HG03342 (cell line): ENCODE data around the gene RESP18.
"Not testable (repeated sequence)": the region's sequence is repeated elsewhere in the genome, so short reads cannot be mapped to it uniquely, and the experiment has no call there.

ENCODE experiments used
- ATAC-seq: cut with Tn5 transposase; IDR thresholded peaks from one replicate; pipeline ENCODE4 v1.9.1; 2021; ENCODE audit warnings: mild to moderate bottlenecking, moderate library complexity; ENCODE audit not compliant: unreplicated experiment

Gene RESP18

GRCh38 chr2:219292616-219293015, 39.9 kb downstream of the RESP18 start:
- ATAC-seq = no peak

DNA sequence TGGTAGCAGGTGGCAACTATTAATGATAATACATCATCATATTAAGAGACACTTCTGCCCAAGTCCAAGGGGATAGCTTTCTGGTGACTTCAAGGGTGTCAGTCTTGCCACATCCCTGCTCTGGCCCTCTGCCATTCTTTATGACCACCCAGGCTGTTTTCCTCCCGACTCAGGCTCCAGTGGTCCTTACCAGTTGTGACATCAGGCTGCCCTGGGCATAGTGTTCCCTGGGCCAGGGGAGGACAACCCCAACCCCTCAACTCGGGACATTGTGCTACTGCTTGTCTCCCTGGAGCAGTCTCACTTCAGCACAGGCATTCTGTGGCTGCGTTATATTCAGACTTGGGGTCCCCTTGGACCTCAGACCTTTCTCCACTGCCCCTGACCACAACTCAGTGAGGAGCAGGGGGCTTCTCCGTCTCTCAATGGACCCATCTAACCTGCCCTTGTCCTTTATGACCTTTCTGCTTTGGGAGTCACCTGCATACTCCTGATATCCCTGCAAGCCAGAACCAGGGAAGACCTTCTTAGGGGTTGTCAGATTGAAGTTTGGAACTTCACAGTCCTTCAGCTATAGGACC, 40.5 kb downstream of the RESP18 start:
- ATAC-seq = no peak

- ATAC-seq = no peak
Measured at GRCh38 chr2:219291394-219291793, 41.1 kb downstream of the RESP18 start.

DNA sequence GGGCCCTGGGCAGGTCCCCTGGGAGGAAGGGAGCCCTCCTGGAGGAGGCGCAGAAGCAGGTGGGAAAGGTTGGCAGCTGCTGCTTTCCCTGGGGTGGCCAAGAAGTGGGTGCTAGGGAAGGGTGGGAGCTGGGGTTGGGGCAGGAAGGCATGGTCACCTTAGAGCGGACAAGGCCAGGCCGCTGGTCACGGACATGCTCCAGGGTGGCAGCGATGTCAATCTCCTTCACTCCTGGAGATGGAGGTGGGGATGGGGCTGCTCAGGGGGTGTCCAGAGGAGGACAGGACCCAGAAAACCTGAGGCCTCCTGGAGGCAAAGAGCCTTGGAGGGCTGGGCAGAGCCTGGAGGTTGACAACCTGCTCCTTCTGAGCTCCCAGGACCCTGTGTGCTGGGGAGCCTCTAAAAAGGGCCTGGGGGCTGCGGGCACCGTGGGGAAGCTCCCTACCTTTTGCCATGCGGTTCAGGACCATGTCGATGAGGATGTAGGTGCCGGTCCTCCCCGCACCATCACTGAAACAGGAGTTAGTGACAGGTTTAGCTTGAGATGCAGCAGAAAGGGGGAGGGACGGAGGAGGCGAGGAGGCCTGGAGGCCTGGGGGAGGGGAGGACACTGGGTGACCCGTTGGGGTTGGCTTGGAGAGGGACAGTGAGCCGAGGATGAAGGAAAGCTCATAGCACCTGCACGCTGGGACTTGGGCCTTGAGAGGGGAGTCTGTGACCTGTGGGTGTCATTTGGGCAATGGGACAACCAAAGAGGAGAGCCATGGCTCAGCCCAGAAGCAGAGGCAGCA, 42.0 kb downstream of the RESP18 start:
- ATAC-seq = no peak

- no peak for ATAC-seq
Measured at GRCh38 chr2:219289537-219290361, 42.8 kb downstream of the RESP18 start.

DNA sequence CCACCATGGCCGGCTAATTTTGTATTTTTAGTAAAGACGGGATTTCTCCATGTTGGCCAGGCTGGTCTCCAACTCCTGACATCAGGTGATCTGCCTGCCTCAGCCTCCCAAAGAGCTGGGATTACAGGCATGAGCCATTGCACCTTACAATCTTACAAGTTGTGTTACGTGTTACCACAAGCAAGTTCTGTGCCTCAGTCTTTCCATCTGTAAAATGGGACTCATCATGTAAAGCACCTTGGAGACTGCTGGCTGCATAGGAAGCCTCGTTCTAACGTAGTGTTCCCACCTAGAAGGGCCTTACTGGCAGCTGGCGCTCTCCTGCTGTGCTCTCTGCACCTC, 43.4 kb downstream of the RESP18 start:
- no peak for ATAC-seq

DNA sequence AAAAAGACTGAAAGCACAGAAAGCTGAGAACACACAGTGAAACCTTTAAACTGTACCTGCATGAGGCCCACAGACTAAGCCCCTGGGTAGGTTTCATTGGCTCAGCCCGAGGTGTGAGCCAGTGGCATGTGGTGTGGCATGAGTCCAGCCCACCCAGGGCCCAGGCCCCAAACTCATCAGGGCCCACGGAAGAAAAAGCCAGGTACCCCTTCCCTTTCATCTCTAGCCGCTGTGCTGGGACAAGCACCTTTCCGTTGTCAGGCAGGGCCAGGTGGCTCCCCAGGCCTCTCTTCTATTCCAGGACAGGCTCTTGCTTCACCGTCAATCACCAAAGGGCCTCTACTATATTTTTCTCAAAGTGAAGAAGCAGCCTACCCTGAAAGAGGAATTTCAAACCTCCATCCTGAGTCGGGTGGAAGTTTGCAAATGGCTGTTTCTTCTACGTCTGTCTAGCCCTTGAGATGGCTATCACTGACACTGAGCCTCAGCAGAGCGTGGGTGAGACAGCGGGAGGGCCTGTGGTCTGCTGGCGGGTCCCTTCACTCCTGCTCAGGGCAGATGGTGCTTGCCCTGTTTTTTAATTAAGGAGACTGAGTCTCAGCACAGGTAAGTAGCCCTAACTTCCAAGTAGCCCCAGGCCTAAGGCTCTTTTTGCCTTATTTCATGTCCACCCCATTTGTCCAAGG, 44.8 kb downstream of the RESP18 start:
- ATAC-seq = no peak

DNA sequence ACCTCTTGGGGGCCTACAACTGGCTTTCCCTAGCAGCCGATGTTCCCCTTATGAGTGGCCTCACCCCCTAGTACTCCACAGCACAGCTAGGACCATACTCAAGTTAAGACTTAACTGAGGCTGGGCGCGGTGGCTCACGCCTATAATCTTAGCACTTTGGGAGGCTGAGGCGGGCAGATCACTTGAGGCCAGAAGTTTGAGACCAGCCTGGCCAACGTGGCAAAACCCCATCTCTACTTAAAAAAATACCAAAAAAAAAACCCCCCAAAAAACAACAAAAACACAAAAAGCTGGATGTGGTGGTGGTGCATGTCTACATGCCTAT, 45.5 kb downstream of the RESP18 start:
- not testable (repeated sequence) for ATAC-seq

DNA sequence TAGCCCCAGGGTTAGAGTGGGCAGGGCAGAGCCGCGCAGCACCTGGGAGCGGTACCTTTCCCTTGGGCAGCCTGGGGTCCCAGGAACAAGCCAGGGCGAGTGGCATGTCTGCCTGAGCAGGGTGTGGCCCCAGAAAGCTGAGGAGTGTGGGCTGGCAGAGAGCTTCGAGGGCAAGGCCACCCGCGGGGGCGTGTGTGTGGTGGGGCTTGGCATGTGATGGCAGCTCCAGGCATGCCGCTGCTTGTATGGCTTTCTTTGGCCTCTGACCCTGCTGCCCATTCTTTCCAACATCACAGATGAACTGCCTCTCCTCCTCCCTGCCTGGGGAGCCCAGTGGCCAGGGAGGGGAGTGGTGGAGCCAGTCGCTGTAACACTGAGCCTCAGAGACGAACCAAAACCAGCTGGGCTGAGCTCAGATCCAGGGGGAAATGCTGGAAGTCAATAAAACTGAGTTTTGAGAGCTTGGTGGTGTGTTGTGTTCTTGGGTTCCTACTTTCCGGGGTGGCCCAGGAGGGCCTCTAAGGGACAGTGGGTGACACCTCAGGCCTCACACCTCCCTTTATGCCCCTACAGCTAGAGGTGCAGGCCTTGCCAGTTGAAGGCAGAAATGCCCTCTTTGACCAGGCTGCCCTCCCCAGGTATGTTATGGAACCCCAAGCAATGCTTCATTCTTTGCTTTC, 46.0 kb downstream of the RESP18 start:
- no peak for ATAC-seq

DNA sequence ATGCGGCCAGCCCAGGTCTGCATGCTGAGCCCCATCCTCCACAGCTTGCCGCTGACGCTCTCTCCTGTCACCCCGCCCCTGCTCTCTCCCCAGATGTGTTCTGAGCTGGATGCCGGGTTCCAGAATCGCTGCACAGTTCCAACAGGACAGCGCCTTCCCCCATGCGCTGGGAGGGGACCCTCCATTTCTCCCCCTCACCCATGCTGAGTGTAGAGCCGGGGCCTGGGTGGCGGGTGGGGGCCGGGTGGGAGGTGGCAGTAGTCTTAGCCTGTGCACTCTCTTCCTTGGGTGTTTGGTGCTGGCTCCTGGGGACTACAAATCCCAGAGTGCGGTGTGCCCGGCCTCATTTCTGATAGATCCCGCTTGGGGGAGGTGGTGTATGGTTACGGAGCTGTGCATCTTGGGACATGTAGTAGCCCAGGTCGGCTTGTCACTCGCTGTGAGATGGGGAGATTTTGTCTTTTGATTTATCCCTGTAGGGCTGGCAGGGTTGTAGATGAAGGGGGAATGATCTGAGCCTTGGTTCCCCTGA, 46.6 kb downstream of the RESP18 start:
- no peak for ATAC-seq

GRCh38 chr2:219285373-219285735, 47.2 kb downstream of the RESP18 start:
- ATAC-seq = no peak

- ATAC-seq = no peak
Measured at GRCh38 chr2:219284501-219285372, 47.8 kb downstream of the RESP18 start.

- ATAC-seq = no peak
Measured at GRCh38 chr2:219282943-219283581, 49.5 kb downstream of the RESP18 start.

GRCh38 chr2:219282375-219282774, 50.2 kb downstream of the RESP18 start:
- ATAC-seq = no peak

- no peak for ATAC-seq
Measured at GRCh38 chr2:219281588-219281987, 51.0 kb downstream of the RESP18 start.

DNA sequence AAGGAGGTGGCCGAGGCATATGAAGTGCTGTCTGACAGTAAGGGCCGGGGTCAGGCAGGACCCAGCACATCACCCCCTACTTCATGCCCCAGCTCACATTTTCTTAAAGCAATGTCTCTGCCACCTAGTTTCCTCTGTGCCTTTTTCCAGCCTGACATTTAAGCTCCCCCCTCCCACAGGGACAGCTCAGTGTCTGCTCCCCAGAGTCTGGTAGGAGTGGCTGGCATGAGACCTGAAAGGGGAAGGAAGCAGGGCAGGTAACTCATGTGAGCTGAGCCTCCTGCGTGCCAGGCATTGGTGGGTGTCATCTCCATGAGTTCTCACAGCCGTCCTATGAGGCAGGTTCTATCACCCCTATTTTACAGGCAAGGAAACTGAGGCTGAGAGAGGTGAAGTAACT, 51.9 kb downstream of the RESP18 start:
- no peak for ATAC-seq

DNA sequence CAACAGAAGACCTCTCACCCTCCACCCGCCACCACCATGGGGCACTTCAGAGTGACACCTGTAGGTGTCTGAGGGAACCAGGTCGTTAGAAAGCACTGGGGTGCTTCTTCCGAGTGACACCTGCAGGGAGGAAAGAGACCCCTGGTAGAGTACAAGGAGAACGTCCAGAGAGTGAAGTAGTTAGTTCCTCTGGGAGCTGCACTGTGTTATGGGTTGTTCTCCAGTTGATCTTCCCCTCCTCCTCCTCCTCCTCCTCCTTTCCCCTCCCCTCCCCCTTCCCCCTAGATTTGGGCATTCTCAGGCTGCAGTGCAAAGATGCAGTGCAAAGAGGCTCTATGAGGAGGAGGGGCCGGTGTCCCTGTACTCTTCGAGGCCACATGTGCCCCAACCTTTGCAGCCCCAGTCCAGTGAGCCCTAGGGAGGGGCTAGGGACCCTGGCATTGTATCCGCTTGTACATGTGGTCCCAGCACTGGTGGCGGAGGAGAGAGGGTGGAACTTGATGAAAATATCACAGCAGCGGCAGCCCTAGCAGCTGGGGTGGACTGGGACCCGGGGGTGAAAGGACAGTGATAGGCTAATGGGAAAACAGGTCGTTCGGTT, 52.5 kb downstream of the RESP18 start:
- no peak for ATAC-seq

GRCh38 chr2:219279151-219279915, 53.2 kb downstream of the RESP18 start, which contains the start of gene DNAJB2:
TSS of gene DNAJB2 (plus strand) at chr2:219279366. CDS start at chr2:219279834, 468 bp downstream.
- peak; percentile 88 for ATAC-seq
